Nephron progenitor cell (in vitro differentiated cells): Measurements from ENCODE around the gene MBNL3.

ENCODE experiments used
- DNase-seq: peaks from one replicate; pipeline ENCODE4 v3.0.0; 2021
- H3K27ac Mint-ChIP-seq: 2 replicates; pipeline ENCODE4 v1.8.0; 2021; ENCODE audit warnings: mild to moderate bottlenecking, moderate library complexity, mixed read lengths
- H3K27me3 Mint-ChIP-seq: 2 replicates; pipeline ENCODE4 v1.8.0; 2021; ENCODE audit warnings: mild to moderate bottlenecking, low read depth, mixed read lengths; ENCODE audit not compliant: poor library complexity
- H3K36me3 Mint-ChIP-seq: 2 replicates; pipeline ENCODE4 v1.8.0; 2021; ENCODE audit warnings: low read depth, mixed read lengths
- H3K4me1 Mint-ChIP-seq: 2 replicates; pipeline ENCODE4 v1.8.0; 2021; ENCODE audit warnings: mixed read lengths
- H3K4me3 Mint-ChIP-seq: 2 replicates; pipeline ENCODE4 v1.8.0; 2021; ENCODE audit warnings: mild to moderate bottlenecking, moderate library complexity, mixed read lengths
- H3K9me3 Mint-ChIP-seq: 2 replicates; pipeline ENCODE4 v1.8.0; 2021; ENCODE audit warnings: mild to moderate bottlenecking, moderate library complexity, mixed read lengths
- CTCF ChIP-seq: fragments of 200-600 bp; sonication (generic); IDR thresholded peaks from 2 replicates; pipeline ENCODE4 v1.5.0; 2021; ENCODE audit warnings: antibody characterized with exemption

The MBNL3 gene

GRCh38 chrX:132443196-132444135 lies 45.4 kb downstream of the MBNL3 start:
- H3K4me1 Mint-ChIP-seq, result no peaks in the 10 kb centered on the region
- no peak overlapping the region for H3K4me3 Mint-ChIP-seq
- peaks cover 30% of the 10 kb centered on the region for H3K9me3 Mint-ChIP-seq
- DNase-seq, result no peak
- H3K36me3 Mint-ChIP-seq, result peaks cover 18% of the 10 kb centered on the region
- peaks cover 6% of the 10 kb centered on the region for H3K27me3 Mint-ChIP-seq
- no peak for TF ChIP-seq CTCF
- no peak overlapping the region for H3K27ac Mint-ChIP-seq

GRCh38 chrX:132442691-132443090 lies 46.1 kb downstream of the MBNL3 start:
- peaks cover 15% of the 10 kb centered on the region for H3K36me3 Mint-ChIP-seq
- no peak for DNase-seq
- no peaks in the 10 kb centered on the region for H3K4me1 Mint-ChIP-seq
- no peak for TF ChIP-seq CTCF
- no peak overlapping the region for H3K27ac Mint-ChIP-seq
- no peak overlapping the region for H3K4me3 Mint-ChIP-seq
- peaks cover 23% of the 10 kb centered on the region for H3K9me3 Mint-ChIP-seq
- H3K27me3 Mint-ChIP-seq, result peaks cover 3% of the 10 kb centered on the region

DNA sequence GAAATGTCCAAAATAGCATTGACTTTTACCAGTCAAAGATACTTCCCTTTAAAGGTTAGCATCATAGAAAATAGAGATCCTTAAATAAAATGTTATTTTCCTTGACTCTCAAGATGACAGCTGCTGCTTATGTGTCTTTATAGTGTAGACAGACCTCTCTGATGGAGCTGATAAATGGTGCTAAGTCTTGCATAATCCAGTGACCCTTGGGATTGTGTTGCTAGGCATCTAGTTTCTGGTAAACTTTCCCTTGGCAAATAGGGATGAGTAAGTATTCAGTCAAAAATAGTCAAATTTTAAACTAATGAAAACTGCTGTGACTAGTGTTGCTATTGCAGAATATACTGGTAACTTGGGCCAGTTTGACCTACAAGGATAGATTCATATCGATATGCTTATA lies 53.6 kb downstream of the MBNL3 start:
- peaks cover 6% of the 10 kb centered on the region for H3K9me3 Mint-ChIP-seq
- DNase-seq, result no peak
- no peaks in the 10 kb centered on the region for H3K27me3 Mint-ChIP-seq
- no peak overlapping the region for H3K27ac Mint-ChIP-seq
- peaks cover 37% of the 10 kb centered on the region for H3K36me3 Mint-ChIP-seq
- peaks cover 7% of the 10 kb centered on the region for H3K4me1 Mint-ChIP-seq
- TF ChIP-seq CTCF, result no peak
- no peak overlapping the region for H3K4me3 Mint-ChIP-seq

GRCh38 chrX:132433551-132433950 lies 55.3 kb downstream of the MBNL3 start:
- H3K9me3 Mint-ChIP-seq, result peaks cover 6% of the 10 kb centered on the region
- TF ChIP-seq CTCF, result no peak
- DNase-seq, result no peak
- no peaks in the 10 kb centered on the region for H3K27me3 Mint-ChIP-seq
- peaks cover 7% of the 10 kb centered on the region for H3K4me1 Mint-ChIP-seq
- H3K4me3 Mint-ChIP-seq, result no peak overlapping the region
- H3K27ac Mint-ChIP-seq, result peak overlapping the region; percentile 68
- peaks cover 39% of the 10 kb centered on the region for H3K36me3 Mint-ChIP-seq

DNA sequence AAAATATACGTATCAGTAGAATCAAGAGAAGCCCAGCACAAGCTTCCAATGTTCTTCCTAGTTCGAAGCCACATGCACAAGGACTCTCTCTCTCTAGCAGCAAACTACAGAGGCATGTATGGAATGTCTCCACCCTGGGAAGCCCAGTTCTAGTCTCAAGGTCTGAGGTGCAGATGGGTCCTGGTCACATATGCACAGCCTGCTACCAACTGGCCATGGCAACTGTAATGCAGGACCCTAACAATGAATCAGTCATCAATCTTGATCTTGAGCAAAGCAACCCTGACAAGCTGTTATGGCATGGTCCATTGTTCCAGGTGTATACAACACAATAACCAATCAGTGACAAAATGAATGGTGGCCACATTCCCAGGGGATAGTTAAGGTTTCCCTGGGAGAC lies 55.8 kb downstream of the MBNL3 start:
- peaks cover 13% of the 10 kb centered on the region for H3K4me1 Mint-ChIP-seq
- H3K9me3 Mint-ChIP-seq, result peaks cover 6% of the 10 kb centered on the region
- H3K27ac Mint-ChIP-seq, result no peak overlapping the region
- no peak for DNase-seq
- H3K36me3 Mint-ChIP-seq, result peaks cover 39% of the 10 kb centered on the region
- no peak for TF ChIP-seq CTCF
- H3K4me3 Mint-ChIP-seq, result no peak overlapping the region
- H3K27me3 Mint-ChIP-seq, result no peaks in the 10 kb centered on the region

- TF ChIP-seq CTCF, result no peak
- peaks cover 16% of the 10 kb centered on the region for H3K4me1 Mint-ChIP-seq
- H3K36me3 Mint-ChIP-seq, result peaks cover 27% of the 10 kb centered on the region
- H3K27ac Mint-ChIP-seq, result no peak overlapping the region
- no peaks in the 10 kb centered on the region for H3K27me3 Mint-ChIP-seq
- DNase-seq, result no peak
- no peak overlapping the region for H3K4me3 Mint-ChIP-seq
- peaks cover 6% of the 10 kb centered on the region for H3K9me3 Mint-ChIP-seq
Observed at GRCh38 chrX:132428896-132429295, 59.9 kb downstream of the MBNL3 start.
